ENCODE measurements around the gene KDM2A. TPM values are rescaled to one million over a fixed set of nuclear protein-coding genes. Genes with fewer than 3 reads are reported as not detected.
"Not testable (repeated sequence)": the region's sequence is repeated elsewhere in the genome, so short reads cannot be mapped to it uniquely, and the experiment has no call there.

Gene KDM2A
- total RNA-seq, 2 donors from 2014 or later = 50.3 to 97.6 TPM

DNA sequence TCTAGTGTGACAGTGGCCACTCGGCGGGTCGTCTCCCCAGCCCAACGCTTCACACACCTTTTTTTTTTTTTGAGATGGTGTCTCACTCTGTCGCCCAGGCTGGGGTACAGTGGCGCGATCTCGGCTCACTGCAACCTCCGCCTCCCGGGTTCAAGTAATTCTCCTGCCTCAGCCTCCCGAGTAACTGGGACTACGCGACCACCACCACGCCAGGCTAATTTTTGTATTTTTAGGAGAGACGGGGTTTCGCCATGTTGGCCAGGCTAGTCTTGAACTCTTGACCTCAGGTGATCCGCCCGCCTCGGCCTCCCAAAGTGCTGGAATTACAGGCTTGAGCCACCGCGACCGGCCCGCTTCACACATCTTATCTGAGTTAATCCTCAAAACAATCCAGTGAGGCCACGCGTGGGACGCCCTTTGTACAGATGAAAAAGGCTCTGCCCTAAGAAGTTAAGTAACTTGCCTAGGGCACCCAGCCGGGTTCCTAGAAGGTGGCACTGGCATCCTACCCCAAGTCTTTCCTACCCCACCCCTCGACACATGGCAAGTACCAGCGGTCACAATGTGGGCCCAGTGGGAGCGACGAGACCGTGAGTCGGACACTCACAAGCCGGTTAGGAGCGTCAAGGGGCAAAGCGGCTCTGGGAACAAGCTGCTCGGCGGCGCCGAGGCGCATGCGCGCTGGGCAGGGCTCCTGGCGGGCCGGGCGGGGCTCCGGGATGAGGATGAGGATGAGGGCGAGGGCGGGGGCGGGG lies 142.0 kb downstream of the KDM2A start:
- TF ChIP-seq POLR2AphosphoS5 (IDR thresholded peaks at IDR 0.05) = peak; percentile 15
- Histone ChIP-seq H3K4me3 (peak overlapping the region; percentile 12 to 20), H3K27ac (peak overlapping the region; percentile 5 to 63)
- peak; percentile 53 for DNase-seq (ENCODE audit: low spot score)
- not testable (repeated sequence) for H3K27me3 ChIP-seq (replicated peaks; ENCODE audit: insufficient read depth); H3K36me3 ChIP-seq; H3K9me3 ChIP-seq; H3K4me1 ChIP-seq (replicated peaks)
- WGBS = 27% methylated on average over 49 of the region's 50 CpGs
- intact Hi-C loops (cut with DNase I) = loop anchor here (5.0 kb wide), 1 partner anchor 121 kb away; no protein-coding TSS in a partner anchor

DNA sequence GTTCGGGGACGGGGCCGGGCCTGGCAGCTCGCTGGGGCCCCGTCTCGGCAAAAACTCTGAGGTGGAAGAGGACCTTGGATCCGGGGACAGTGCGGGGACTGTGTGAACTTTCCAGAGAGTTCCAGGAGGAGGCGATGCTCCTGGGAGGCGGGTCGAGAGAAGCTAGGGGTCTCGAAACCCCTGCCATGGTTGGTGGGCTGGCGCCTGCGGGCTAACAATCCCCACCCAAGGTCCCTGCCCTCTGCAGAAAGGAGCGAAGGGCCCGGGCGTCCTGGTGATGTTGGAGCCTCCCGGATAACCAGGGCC lies 142.5 kb downstream of the KDM2A start:
- Histone ChIP-seq H3K36me3 (no peaks in the 10 kb centered on the region), H3K4me1 (replicated peaks) (peaks cover 2% of the 10 kb centered on the region), H3K27ac (peak overlapping the region; percentile 5 to 63), H3K9me3 (no peaks in the 10 kb centered on the region), H3K4me3 (peak overlapping the region; percentile 12 to 20), H3K27me3 (replicated peaks; ENCODE audit: insufficient read depth) (no peaks in the 10 kb centered on the region)
- TF ChIP-seq POLR2AphosphoS5 (IDR thresholded peaks at IDR 0.05) = no peak
- no peak for TF ChIP-seq POLR2A (IDR thresholded peaks at IDR 0.05)
- TF ChIP-seq, protein P1, sequence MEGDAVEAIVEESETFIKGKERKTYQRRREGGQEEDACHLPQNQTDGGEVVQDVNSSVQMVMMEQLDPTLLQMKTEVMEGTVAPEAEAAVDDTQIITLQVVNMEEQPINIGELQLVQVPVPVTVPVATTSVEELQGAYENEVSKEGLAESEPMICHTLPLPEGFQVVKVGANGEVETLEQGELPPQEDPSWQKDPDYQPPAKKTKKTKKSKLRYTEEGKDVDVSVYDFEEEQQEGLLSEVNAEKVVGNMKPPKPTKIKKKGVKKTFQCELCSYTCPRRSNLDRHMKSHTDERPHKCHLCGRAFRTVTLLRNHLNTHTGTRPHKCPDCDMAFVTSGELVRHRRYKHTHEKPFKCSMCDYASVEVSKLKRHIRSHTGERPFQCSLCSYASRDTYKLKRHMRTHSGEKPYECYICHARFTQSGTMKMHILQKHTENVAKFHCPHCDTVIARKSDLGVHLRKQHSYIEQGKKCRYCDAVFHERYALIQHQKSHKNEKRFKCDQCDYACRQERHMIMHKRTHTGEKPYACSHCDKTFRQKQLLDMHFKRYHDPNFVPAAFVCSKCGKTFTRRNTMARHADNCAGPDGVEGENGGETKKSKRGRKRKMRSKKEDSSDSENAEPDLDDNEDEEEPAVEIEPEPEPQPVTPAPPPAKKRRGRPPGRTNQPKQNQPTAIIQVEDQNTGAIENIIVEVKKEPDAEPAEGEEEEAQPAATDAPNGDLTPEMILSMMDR (IDR thresholded peaks at IDR 0.05) = no peak
- no peak for DNase-seq (ENCODE audit: low spot score)
- intact Hi-C loops (cut with DNase I) = loop anchor here (5.0 kb wide), 1 partner anchor 121 kb away; no protein-coding TSS in a partner anchor
- WGBS = 14% methylated on average over 18 of the region's 18 CpGs

DNA sequence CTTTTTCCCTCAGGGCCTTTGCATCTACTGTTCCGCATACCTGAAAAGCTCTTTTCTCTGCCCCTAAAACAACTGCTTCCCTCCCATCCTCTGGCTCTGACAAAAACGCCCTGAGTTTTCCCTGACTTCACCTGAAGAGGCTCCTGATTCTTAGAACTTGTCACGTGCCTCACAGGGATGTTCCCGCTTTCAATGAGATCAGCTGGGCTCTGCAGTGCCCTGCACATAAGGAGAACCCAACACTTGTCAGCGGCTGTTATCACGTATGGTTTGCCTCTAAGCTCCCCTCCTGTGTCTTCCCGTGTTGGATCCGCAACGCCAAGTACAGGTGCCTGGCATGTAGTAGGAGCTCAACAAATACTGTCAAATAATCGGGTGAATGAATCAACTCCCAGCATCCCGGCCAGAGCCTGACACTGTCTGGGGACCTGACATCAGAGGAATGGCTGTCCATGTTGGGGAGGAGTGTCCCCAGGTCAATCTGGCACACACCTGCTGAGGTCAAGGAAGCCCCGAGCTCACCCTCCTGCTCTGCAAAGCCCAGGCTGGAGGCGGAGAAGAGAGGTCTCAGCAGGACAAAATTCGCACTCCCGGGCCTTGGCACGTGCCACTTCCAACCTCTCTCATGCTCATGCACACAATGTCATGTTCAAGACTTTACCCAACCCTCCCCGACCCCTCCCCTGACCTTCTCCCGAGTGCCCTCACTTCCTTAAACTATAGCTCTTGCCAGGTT lies 143.1 kb downstream of the KDM2A start:
- peaks cover 2% of the 10 kb centered on the region for H3K4me1 ChIP-seq (replicated peaks)
- DNase-seq (ENCODE audit: low spot score) = no peak
- H3K36me3 ChIP-seq = no peaks in the 10 kb centered on the region
- no peak overlapping the region for H3K4me3 ChIP-seq
- H3K27ac ChIP-seq = peak overlapping the region; percentile 36 to 63
- TF ChIP-seq, protein P1 (IDR thresholded peaks at IDR 0.05) = no peak
- TF ChIP-seq POLR2AphosphoS5 (IDR thresholded peaks at IDR 0.05) = no peak
- no peak for TF ChIP-seq POLR2A (IDR thresholded peaks at IDR 0.05)
- no peaks in the 10 kb centered on the region for H3K9me3 ChIP-seq
- H3K27me3 ChIP-seq (replicated peaks; ENCODE audit: insufficient read depth) = no peaks in the 10 kb centered on the region
- intact Hi-C loops (cut with DNase I) = loop anchor here (5.0 kb wide), 1 partner anchor 120 kb away; no protein-coding TSS in a partner anchor
- WGBS = 52% methylated on average over 18 of the region's 18 CpGs

DNA sequence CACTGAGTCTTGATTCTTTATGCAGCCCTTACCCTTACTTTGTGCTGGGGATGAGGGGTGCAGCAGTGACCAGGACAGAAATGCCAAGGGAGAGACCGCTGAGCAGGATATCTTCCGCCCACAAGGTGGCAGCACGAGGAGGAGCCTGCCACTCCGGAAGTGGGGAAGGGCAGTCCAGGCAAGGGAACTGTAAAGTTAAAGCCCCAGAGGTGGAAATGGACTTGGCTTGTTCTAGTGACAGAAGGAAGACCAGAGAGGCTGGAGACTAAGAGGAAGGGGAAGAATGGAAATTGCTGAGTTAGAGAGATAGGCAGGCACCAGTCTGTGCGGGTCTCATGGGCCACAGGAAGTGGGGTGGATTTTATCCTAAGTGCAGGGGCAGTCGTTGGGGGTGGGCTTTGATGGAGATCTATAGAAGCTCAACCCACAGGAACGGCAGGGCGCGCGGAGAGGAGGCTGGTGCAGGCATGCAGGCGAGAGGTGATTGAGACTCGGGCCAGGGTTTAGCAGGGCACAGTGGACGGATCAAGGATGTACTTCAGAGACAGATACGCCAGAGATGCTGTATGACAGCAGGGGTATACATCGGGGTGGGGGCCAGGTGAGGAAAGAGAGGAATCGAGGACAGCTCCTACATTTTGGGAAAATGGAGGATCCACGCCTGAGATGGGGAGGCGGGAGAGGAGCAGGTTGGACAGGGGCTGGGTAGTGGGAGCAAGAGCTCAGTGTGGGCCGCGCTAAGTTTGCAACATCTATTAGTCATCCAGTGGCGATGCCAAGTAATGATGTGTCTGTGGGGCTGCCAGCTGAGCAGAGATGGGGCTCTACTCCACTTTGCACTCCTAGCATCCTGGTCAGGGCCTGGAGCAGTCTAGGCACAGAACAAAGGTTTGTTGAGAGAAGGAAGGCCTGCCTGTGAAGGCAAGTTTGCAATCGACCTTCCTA lies 143.9 kb downstream of the KDM2A start:
- H3K36me3 ChIP-seq = no peaks in the 10 kb centered on the region
- DNase-seq (ENCODE audit: low spot score) = peak; percentile 75
- no peaks in the 10 kb centered on the region for H3K27me3 ChIP-seq (replicated peaks; ENCODE audit: insufficient read depth)
- intact Hi-C loops (cut with DNase I) = loop anchor here (5.0 kb wide), 1 partner anchor 119 kb away; no protein-coding TSS in a partner anchor
- H3K27ac ChIP-seq = peak overlapping the region; percentile 36 to 50
- H3K4me1 ChIP-seq (replicated peaks) = peaks cover 2% of the 10 kb centered on the region
- 52% methylated on average over 22 of the region's 22 CpGs for WGBS
- TF ChIP-seq POLR2A (IDR thresholded peaks at IDR 0.05) = no peak
- TF ChIP-seq, protein P1 (IDR thresholded peaks at IDR 0.05) = peak; percentile 73 to 92 (median 90)
- peak; percentile 81 for TF ChIP-seq POLR2AphosphoS5 (IDR thresholded peaks at IDR 0.05)
- no peak overlapping the region for H3K4me3 ChIP-seq
- no peaks in the 10 kb centered on the region for H3K9me3 ChIP-seq

Data from prostate gland (tissue), 2 donors.